ENCODE results near the gene ATAD3B. TPM values are rescaled to one million over a fixed set of nuclear protein-coding genes. Genes with fewer than 3 reads are reported as not detected.
A peak's percentile ranks its signal among the peaks of the same experiment; 100 is the strongest.
"Not testable (repeated sequence)": the region's sequence is repeated elsewhere in the genome, so short reads cannot be mapped to it uniquely, and the experiment has no call there.

The ATAD3B gene
- total RNA-seq, 1 donor from 2014 or later = 42.8 TPM

- H3K4me3 ChIP-seq (ENCODE audit: low read depth, low read length) = peak overlapping the region; percentile 75
- DNase-seq (ENCODE audit: low read depth) = no peak
- no peak for TF ChIP-seq CTCF (conservative IDR thresholded peaks at IDR 0.05; ENCODE audit: low read depth, low read length)
These were observed 758 bp upstream of the ATAD3B start for GRCh38 chr1:1470626-1471388.

GRCh38 chr1:1472053-1472876 lies 700 bp downstream of the ATAD3B start:
- H3K4me3 ChIP-seq (ENCODE audit: low read depth, low read length) = peak overlapping the region; percentile 75
- DNase-seq (ENCODE audit: low read depth) = not testable (repeated sequence)

GRCh38 chr1:1476011-1476410 lies 4.4 kb downstream of the ATAD3B start:
- not testable (repeated sequence) for H3K4me3 ChIP-seq (ENCODE audit: low read depth, low read length); DNase-seq (ENCODE audit: low read depth)

- no peak for DNase-seq (ENCODE audit: low read depth)
- no peak for TF ChIP-seq CTCF (conservative IDR thresholded peaks at IDR 0.05; ENCODE audit: low read depth, low read length)
- H3K4me3 ChIP-seq (ENCODE audit: low read depth, low read length) = no peak overlapping the region
These were observed 5.6 kb downstream of the ATAD3B start for GRCh38 chr1:1477206-1477605.

GRCh38 chr1:1479547-1480487 lies 8.3 kb downstream of the ATAD3B start:
- no peak for TF ChIP-seq CTCF (conservative IDR thresholded peaks at IDR 0.05; ENCODE audit: low read depth, low read length)
- DNase-seq (ENCODE audit: low read depth) = no peak
- H3K4me3 ChIP-seq (ENCODE audit: low read depth, low read length) = no peak overlapping the region

GRCh38 chr1:1480488-1480867 lies 8.9 kb downstream of the ATAD3B start:
- H3K4me3 ChIP-seq (ENCODE audit: low read depth, low read length); DNase-seq (ENCODE audit: low read depth): not testable (repeated sequence)

GRCh38 chr1:1481811-1482210 lies 10.2 kb downstream of the ATAD3B start:
- not testable (repeated sequence) for DNase-seq (ENCODE audit: low read depth); H3K4me3 ChIP-seq (ENCODE audit: low read depth, low read length)

- TF ChIP-seq CTCF (conservative IDR thresholded peaks at IDR 0.05; ENCODE audit: low read depth, low read length) = no peak
- H3K4me3 ChIP-seq (ENCODE audit: low read depth, low read length) = no peak overlapping the region
- no peak for DNase-seq (ENCODE audit: low read depth)
These were observed 11.3 kb downstream of the ATAD3B start for GRCh38 chr1:1482856-1483255.

All from epithelial cell of proximal tubule (primary cell).